H7 (cell line): ENCODE data around the gene ACSS3. TPM values are rescaled to one million over a fixed set of nuclear protein-coding genes. Genes with fewer than 3 reads are reported as not detected.

Experiments
- DNase-seq: peaks from one replicate; pipeline ENCODE4 v3.0.0; 2012
- H3K27me3 ChIP-seq: 2 replicates; pipeline ENCODE4 v1.6.0; 2011; ENCODE audit warnings: mild to moderate bottlenecking, low read length; ENCODE audit not compliant: control insufficient read depth, insufficient read depth
- H3K36me3 ChIP-seq: replicated peaks from 2 replicates; pipeline ENCODE4 v1.5.1; 2011; ENCODE audit warnings: low read length; ENCODE audit not compliant: control insufficient read depth, insufficient read depth
- H3K4me3 ChIP-seq: 2 replicates; pipeline ENCODE4 v1.5.1; 2011; ENCODE audit warnings: low read depth, mild to moderate bottlenecking, control low read depth, low read length, moderate library complexity; ENCODE audit not compliant: insufficient read depth
- total RNA-seq: library from RNA; depleted of rRNA; stranded (reverse); fragments of >200 nt; shearing (Covaris generic); gene quantifications from 2 replicates; pipeline ENCODE4 v1.2.3, GENCODE V29; 2014; rRNA removed

Gene ACSS3
- total RNA-seq, 1 experiment from 2014 or later, result 18.3 TPM

DNA sequence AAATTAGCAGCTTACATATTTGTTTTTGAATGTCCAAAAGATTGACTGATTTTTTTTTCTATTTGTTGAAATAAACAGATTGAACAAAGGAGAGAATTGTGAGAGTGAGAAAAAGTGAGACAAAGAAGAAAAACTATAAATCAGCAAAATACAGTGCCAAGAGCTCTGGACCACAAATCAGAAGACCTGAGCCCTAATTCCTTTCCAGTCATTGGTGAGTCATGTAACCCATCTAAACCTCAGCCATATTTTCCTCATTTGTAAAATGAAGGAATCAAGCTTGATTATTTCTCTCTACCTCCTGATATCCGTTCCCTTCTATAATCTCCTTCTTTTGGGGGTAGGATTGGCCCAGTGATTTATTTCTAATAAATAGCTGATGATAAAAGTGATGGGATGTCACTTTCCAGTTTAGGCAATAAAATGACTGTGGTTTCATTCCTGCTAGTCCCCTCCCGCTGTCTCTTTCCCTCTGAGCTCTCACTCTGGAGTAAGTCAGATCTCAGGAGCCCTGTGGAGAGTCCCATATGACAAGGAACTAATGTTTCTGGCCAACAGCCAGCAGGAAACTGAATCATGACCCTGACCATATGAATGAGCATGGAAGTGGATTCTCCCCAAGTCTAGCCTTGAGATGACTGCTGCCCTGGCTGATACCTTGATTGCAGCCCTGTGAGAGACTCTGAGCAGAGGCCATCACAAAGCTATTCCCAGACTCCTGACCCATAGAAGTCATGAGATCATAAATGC is 218.9 kb downstream of the ACSS3 start:
- no peak for DNase-seq
- no peaks in the 10 kb centered on the region for H3K36me3 ChIP-seq
- no peaks in the 10 kb centered on the region for H3K27me3 ChIP-seq
- no peak overlapping the region for H3K4me3 ChIP-seq

DNA sequence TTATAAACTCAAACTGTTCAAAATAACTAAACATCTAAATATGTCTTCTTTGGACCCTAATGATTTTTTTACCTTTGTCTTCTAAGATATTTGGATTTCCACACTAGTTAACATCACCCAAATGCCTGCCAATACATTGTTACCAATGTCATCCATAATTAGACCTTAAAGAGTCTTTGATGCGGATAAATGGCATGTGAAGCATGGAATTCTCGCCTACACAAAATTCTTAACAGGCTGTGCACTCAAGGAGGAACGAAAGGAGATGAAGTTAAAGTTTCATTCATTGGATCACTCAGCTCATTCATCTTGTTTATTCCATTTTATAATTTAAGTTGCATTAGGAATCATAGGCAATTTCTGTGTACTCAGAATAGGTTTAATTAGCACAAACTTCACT is 219.7 kb downstream of the ACSS3 start:
- no peak for DNase-seq
- H3K27me3 ChIP-seq, result no peaks in the 10 kb centered on the region
- no peaks in the 10 kb centered on the region for H3K36me3 ChIP-seq
- H3K4me3 ChIP-seq, result no peak overlapping the region

DNA sequence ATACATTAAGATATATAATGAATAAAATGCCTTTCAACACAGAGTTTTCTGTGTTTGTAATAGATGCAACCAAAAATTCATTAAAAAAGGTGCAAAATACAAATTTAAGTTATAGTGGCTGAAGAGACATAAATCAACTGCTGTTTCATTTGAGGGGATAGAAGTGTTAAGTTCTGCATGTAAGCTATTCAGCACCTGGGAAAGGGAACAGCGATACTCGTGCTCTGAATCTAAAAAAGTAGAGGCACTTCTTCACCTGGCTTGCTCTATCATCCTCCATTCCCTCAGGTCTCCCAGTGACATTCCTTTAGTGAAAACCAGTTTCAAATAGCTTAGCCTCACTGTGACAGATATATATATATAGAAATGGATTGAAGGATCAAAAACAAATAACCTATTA is 222.6 kb downstream of the ACSS3 start:
- no peaks in the 10 kb centered on the region for H3K27me3 ChIP-seq
- H3K4me3 ChIP-seq, result no peak overlapping the region
- H3K36me3 ChIP-seq, result no peaks in the 10 kb centered on the region
- peak; percentile 1 for DNase-seq

DNA sequence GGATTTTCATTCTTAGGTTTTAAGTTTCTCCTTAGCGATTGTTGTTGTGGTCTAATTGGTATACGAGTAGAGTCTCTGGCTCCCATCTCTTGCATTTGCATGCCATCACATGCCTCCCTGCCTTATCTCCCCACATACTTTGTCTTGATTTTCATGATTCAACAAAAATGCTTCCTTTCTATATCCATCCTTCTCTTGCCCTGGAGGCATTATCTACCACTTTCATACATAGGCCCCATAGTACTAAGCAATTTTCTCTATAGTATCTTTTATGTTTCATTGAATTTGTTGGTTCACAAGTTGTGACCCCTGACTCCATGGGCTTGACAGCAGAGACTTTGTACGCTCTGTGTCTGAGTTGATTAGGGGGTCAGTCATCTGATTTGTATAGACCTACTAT is 226.1 kb downstream of the ACSS3 start:
- no peaks in the 10 kb centered on the region for H3K36me3 ChIP-seq
- H3K27me3 ChIP-seq, result no peaks in the 10 kb centered on the region
- DNase-seq, result no peak
- H3K4me3 ChIP-seq, result no peak overlapping the region

Other genes starting within 250 kb of the ACSS3 start
- gene LIN7A, start 140.1 kb upstream of the ACSS3 start, total RNA-seq, result 7.6 and 11.9 TPM in 2 replicates